Panc1 (cell line): ENCODE results near the gene ZC3H14. TPM values are rescaled to one million over a fixed set of nuclear protein-coding genes. Genes with fewer than 3 reads are reported as not detected.

Source experiments
- ATAC-seq: fragments of 200-7000 bp; cut with Tn5 transposase; 2 replicates; pipeline ENCODE4 v1.9.1; 2020; ENCODE audit warnings: mild to moderate bottlenecking, moderate library complexity
- BruUV-seq: library from RNA; stranded (reverse); fragments of 400-500 nt; replicated peaks from 2 replicates; lab custom pipeline; 2021; lab: Mats Ljungman, UMichigan
- CTCF ChIA-PET: fragments of 300-600 bp; sonication (Branson Sonifier 250); formaldehyde crosslinking; loops from one replicate; lab custom pipeline; 2022; ENCODE audit warnings: antibody characterized with exemption; lab: Charles Lee
- POLR2A ChIA-PET: fragments of 300-600 bp; sonication (Branson Sonifier 250); formaldehyde crosslinking; loops from one replicate; lab custom pipeline; 2022; ENCODE audit warnings: antibody characterized with exemption; lab: Charles Lee
- DNase-seq: peaks from one replicate; pipeline ENCODE4 v3.0.0-alpha.2; 2010; ENCODE audit warnings: low read depth, low spot score
- H3K27ac ChIP-seq: 2 replicates; pipeline ENCODE4 v1.5.1; 2011; ENCODE audit warnings: mild to moderate bottlenecking, low read length, inconsistent platforms
- H3K27me3 ChIP-seq: fragments of 200-500 bp; sonication (Bioruptor generic); 2 replicates; pipeline ENCODE4 v1.6.0; 2014; ENCODE audit warnings: low read length, inconsistent platforms; ENCODE audit not compliant: control insufficient read depth, insufficient read depth
- H3K36me3 ChIP-seq: fragments of 200-500 bp; sonication (Bioruptor generic); 2 replicates; pipeline ENCODE4 v1.5.1; 2014; ENCODE audit warnings: inconsistent platforms, mild to moderate bottlenecking, low read length, moderate library complexity; ENCODE audit not compliant: control insufficient read depth, insufficient read depth
- H3K4me1 ChIP-seq: 2 replicates; pipeline ENCODE4 v1.5.1; 2011; ENCODE audit warnings: inconsistent platforms, mild to moderate bottlenecking, low read length, moderate library complexity; ENCODE audit not compliant: control insufficient read depth, insufficient read depth
- H3K4me3 ChIP-seq, 2 experiments: 2 replicates each; pipeline ENCODE4 v1.5.1; 2011 to 2012; ENCODE audit warnings: low read depth in 2 of 2, low read length in 2 of 2, mild to moderate bottlenecking in 2 of 2, inconsistent platforms in 1 of 2, moderate library complexity in 1 of 2
- H3K9me3 ChIP-seq: fragments of 200-500 bp; sonication (Bioruptor generic); 2 replicates; pipeline ENCODE4 v1.5.1; 2014; ENCODE audit warnings: low read depth, mild to moderate bottlenecking, inconsistent platforms, low read length, moderate library complexity; ENCODE audit not compliant: control insufficient read depth, insufficient read depth
- POLR2AphosphoS5 ChIP-seq: IDR thresholded peaks from 2 replicates; pipeline ENCODE4 v1.6.1; 2012; ENCODE audit warnings: mild to moderate bottlenecking, low read depth, low read length, moderate library complexity
- SIN3A ChIP-seq: IDR thresholded peaks from 2 replicates; pipeline ENCODE4 v1.6.1; 2012; ENCODE audit warnings: low read depth, mild to moderate bottlenecking, low read length, moderate library complexity, borderline replicate concordance; ENCODE audit not compliant: insufficient read depth
- TCF7L2 ChIP-seq: IDR thresholded peaks from 2 replicates; pipeline ENCODE4 v1.6.1; 2011; ENCODE audit warnings: mild to moderate bottlenecking, low read depth, low read length, inconsistent platforms
- in situ Hi-C: cut with HindIII; loops from 2 replicates; pipeline ENCODE4 v1.10.0; 2016; ENCODE audit warnings: low sequenced_read_pairs, low pct_unique_long_range_greater_than_20kb
- intact Hi-C: fragments of 100-400 bp; cut with micrococcal nuclease; formaldehyde crosslinking; loops from one replicate; pipeline ENCODE4 v1.10.0; 2022; ENCODE audit not compliant: unreplicated experiment
- total RNA-seq: library from RNA; stranded (reverse); gene quantifications from one replicate; pipeline ENCODE4 v1.2.1, GENCODE V29; 2021; ENCODE audit not compliant: unreplicated experiment
- TF ChIP-seq, protein P1 (sequence below): fragments of 450-650 bp; IDR thresholded peaks from 2 replicates; pipeline ENCODE4 v1.5.1; 2017; ENCODE audit warnings: mild to moderate bottlenecking
- TF ChIP-seq, protein P2 (sequence below), 2 experiments: IDR thresholded peaks; 2 replicates each; pipeline ENCODE4 v1.6.1; 2011 to 2012; ENCODE audit warnings: low read depth in 2 of 2, control low read depth in 1 of 2, low read length in 1 of 2, mild to moderate bottlenecking in 1 of 2, moderate library complexity in 1 of 2; ENCODE audit not compliant: insufficient read depth in 1 of 2

The ZC3H14 gene
- total RNA-seq, 1 experiment from 2014 or later: 57.1 TPM

DNA sequence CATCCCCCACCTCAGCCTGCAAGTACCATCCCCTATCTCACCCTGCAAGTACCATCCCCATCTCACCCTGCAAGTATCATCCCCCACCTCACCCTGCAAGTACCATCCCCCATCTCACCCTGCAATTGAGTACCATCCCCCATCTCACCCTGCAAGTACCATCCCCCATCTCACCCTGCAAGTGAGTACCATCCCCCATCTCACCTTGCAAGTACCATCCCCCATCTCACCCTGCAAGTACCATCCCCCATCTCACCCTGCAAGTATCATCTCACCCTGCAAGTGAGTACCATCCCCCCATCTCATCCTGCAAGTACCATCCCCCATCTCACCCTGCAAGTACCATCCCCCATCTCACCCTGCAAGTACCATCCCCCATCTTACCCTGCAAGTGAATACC lies 45.0 kb downstream of the ZC3H14 start:
- ChIA-PET CTCF (no interaction called here), POLR2A (no interaction called here)
- DNase-seq (no peak), ATAC-seq (no peak)
- TF ChIP-seq, protein P1, sequence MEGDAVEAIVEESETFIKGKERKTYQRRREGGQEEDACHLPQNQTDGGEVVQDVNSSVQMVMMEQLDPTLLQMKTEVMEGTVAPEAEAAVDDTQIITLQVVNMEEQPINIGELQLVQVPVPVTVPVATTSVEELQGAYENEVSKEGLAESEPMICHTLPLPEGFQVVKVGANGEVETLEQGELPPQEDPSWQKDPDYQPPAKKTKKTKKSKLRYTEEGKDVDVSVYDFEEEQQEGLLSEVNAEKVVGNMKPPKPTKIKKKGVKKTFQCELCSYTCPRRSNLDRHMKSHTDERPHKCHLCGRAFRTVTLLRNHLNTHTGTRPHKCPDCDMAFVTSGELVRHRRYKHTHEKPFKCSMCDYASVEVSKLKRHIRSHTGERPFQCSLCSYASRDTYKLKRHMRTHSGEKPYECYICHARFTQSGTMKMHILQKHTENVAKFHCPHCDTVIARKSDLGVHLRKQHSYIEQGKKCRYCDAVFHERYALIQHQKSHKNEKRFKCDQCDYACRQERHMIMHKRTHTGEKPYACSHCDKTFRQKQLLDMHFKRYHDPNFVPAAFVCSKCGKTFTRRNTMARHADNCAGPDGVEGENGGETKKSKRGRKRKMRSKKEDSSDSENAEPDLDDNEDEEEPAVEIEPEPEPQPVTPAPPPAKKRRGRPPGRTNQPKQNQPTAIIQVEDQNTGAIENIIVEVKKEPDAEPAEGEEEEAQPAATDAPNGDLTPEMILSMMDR: no peak
- no peak for TF ChIP-seq TCF7L2
- TF ChIP-seq, protein P2, sequence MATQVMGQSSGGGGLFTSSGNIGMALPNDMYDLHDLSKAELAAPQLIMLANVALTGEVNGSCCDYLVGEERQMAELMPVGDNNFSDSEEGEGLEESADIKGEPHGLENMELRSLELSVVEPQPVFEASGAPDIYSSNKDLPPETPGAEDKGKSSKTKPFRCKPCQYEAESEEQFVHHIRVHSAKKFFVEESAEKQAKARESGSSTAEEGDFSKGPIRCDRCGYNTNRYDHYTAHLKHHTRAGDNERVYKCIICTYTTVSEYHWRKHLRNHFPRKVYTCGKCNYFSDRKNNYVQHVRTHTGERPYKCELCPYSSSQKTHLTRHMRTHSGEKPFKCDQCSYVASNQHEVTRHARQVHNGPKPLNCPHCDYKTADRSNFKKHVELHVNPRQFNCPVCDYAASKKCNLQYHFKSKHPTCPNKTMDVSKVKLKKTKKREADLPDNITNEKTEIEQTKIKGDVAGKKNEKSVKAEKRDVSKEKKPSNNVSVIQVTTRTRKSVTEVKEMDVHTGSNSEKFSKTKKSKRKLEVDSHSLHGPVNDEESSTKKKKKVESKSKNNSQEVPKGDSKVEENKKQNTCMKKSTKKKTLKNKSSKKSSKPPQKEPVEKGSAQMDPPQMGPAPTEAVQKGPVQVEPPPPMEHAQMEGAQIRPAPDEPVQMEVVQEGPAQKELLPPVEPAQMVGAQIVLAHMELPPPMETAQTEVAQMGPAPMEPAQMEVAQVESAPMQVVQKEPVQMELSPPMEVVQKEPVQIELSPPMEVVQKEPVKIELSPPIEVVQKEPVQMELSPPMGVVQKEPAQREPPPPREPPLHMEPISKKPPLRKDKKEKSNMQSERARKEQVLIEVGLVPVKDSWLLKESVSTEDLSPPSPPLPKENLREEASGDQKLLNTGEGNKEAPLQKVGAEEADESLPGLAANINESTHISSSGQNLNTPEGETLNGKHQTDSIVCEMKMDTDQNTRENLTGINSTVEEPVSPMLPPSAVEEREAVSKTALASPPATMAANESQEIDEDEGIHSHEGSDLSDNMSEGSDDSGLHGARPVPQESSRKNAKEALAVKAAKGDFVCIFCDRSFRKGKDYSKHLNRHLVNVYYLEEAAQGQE (IDR thresholded peaks at IDR 0.05; ENCODE audit: insufficient read depth in 1 of 2, low read depth in 2 of 2, low read length in 1 of 2): no peak
- TF ChIP-seq SIN3A: no peak
- TF ChIP-seq POLR2AphosphoS5: no peak
- intact Hi-C loops: no loop called here
- in situ Hi-C loops: no loop called here
- Histone ChIP-seq H3K4me3 (no peak overlapping the region), H3K36me3 (peaks cover 31% of the 10 kb centered on the region), H3K9me3 (no peaks in the 10 kb centered on the region), H3K27me3 (no peaks in the 10 kb centered on the region), H3K4me1 (no peaks in the 10 kb centered on the region), H3K27ac (no peak overlapping the region)
- no TSS peak for BruUV-seq

DNA sequence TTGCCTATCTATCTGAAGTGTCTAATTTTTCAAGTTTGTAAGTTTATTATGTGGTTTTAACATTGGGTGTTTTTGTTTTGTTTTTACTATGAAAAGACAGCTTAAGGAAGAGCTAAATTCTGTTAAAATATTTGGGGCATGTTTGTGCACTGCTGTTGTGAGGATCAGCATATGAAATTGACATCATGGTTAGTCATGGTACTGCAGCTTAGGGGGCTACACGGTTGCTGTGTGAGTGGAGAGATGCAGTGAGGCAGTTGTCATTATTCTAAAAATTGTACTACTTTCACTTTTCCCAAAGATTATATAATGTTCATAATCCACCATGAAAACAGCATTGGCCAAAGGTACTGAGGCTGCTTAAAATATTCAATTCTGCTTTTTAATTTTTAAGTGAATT lies 49.0 kb downstream of the ZC3H14 start:
- ChIA-PET CTCF (no interaction called here), POLR2A (no interaction called here)
- ATAC-seq: no peak
- no peak for DNase-seq
- Histone ChIP-seq H3K4me1 (no peaks in the 10 kb centered on the region), H3K27me3 (no peaks in the 10 kb centered on the region), H3K36me3 (peaks cover 32% of the 10 kb centered on the region), H3K27ac (no peak overlapping the region), H3K4me3 (no peak overlapping the region), H3K9me3 (no peaks in the 10 kb centered on the region)
- in situ Hi-C loops (no loop called here), intact Hi-C loops (no loop called here)
- TF ChIP-seq POLR2AphosphoS5 (no peak), TCF7L2 (no peak), SIN3A (no peak)
- TF ChIP-seq, protein P1: no peak
- TF ChIP-seq, protein P2 (IDR thresholded peaks at IDR 0.05; ENCODE audit: insufficient read depth in 1 of 2, low read depth in 2 of 2, low read length in 1 of 2): no peak
- TSS peak; percentile 58 for BruUV-seq
